ENCODE measurements around the gene EGFLAM. TPM values are rescaled to one million over a fixed set of nuclear protein-coding genes. Genes with fewer than 3 reads are reported as not detected.

Gene EGFLAM
- total and polyA plus RNA-seq, 9 of the 15 experiments (the other 6 are each of a cell fraction or from before 2014, with no cell fraction given): 0.09 to 2.5 (median 1.0) TPM

- no peak for TF ChIP-seq NCOA1 (IDR thresholded peaks at IDR 0.05; ENCODE audit: low read depth)
- no peak for TF ChIP-seq KLF13 (tag; IDR thresholded peaks at IDR 0.05; ENCODE audit: borderline replicate concordance, low read depth)
- no peak for TF ChIP-seq E2F5 (CRISPR knock-in tag; IDR thresholded peaks at IDR 0.05)
- TF ChIP-seq, protein P1, sequence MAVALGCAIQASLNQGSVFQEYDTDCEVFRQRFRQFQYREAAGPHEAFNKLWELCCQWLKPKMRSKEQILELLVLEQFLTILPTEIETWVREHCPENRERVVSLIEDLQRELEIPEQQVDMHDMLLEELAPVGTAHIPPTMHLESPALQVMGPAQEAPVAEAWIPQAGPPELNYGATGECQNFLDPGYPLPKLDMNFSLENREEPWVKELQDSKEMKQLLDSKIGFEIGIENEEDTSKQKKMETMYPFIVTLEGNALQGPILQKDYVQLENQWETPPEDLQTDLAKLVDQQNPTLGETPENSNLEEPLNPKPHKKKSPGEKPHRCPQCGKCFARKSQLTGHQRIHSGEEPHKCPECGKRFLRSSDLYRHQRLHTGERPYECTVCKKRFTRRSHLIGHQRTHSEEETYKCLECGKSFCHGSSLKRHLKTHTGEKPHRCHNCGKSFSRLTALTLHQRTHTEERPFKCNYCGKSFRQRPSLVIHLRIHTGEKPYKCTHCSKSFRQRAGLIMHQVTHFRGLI (CRISPR knock-in tag; IDR thresholded peaks at IDR 0.05): no peak
Measured at GRCh38 chr5:38240212-38240611, 18.1 kb upstream of the EGFLAM start (continued).

DNA sequence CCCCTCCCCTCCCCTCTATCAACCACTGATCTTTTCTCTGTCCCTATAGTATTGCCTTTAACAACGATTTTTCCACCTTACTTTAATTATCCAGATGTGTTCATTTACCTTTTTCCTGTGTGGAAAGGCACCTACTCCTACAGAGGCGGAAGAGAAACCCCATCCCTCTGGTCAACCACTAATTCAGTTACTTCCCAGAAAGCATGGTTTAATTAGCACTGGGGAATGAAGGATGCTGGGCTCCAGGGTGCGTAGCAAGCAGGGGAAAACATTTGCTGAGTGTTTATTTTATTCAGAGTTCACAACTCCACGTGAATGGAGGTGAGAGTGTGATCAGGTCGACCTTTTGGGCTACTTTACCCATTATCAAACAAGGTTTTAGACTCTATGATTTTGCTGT lies 16.7 kb upstream of the EGFLAM start:
- Histone ChIP-seq H2AFZ (ENCODE audit: low read depth, low read length) (no peak overlapping the region), H3K27ac (ENCODE audit: extremely low read depth, low read depth, low read length) (no peak overlapping the region), H4K20me1 (replicated peaks; ENCODE audit: control insufficient read depth, insufficient read depth, low read length) (no peaks in the 10 kb centered on the region), H3K79me2 (ENCODE audit: control insufficient read depth, insufficient read depth, low read length) (no peaks in the 10 kb centered on the region), H3K9me1 (ENCODE audit: control insufficient read depth, insufficient read depth, low read length) (no peaks in the 10 kb centered on the region), H3K27me3 (ENCODE audit: control insufficient read depth in 2 of 2, insufficient read depth in 2 of 2, low read length in 2 of 2) (peaks cover 12 to 13% of the 10 kb centered on the region in 2 experiments; a peak in 4 of 5 replicates), H3K4me2 (ENCODE audit: insufficient read depth, low read length) (no peak overlapping the region), H3K9ac (ENCODE audit: insufficient read depth in 1 of 2, low read depth in 2 of 2, low read length in 2 of 2) (no peak overlapping the region), H3K4me1 (replicated peaks in 1 of 2; ENCODE audit: control insufficient read depth in 2 of 2, insufficient read depth in 2 of 2, low read length in 2 of 2) (no peaks in the 10 kb centered on the region), H3K36me3 (ENCODE audit: control insufficient read depth, insufficient read depth, low read length) (no peaks in the 10 kb centered on the region), H3K9me3 (replicated peaks; ENCODE audit: control insufficient read depth, insufficient read depth, low read depth, low read length) (no peaks in the 10 kb centered on the region), H3K4me3 (no peak overlapping the region)
- FAIRE-seq (no peak), ATAC-seq (no peak), DNase-seq (ENCODE audit: extremely low read depth in 1 of 4, low spot score in 3 of 4) (no peak)
- WGBS (ENCODE audit: insufficient coverage, low coverage, missing lambda C conversion rate): under 1% methylated on average over 5 of the region's 5 CpGs
- BruUV-seq (replicated peaks): no TSS peak
- ChIA-PET CTCF (ENCODE audit: low intra/inter-chr PET ratio) (interaction anchor here (0.6 kb wide), 1 partner anchor 10 kb away, joined by 6 read pairs; no protein-coding TSS in a partner anchor), POLR2A (no interaction called here)
- in situ Hi-C loops (cut with MboI): no loop called here
- intact Hi-C loops (cut with micrococcal nuclease): no loop called here
- TF ChIP-seq XRCC5 (IDR thresholded peaks at IDR 0.05; ENCODE audit: low read depth, low read length): no peak
- TF ChIP-seq ZBTB9 (CRISPR knock-in tag; IDR thresholded peaks at IDR 0.05): no peak
- no peak for TF ChIP-seq THRA (IDR thresholded peaks at IDR 0.05)
- TF ChIP-seq ZFP36 (IDR thresholded peaks at IDR 0.05; ENCODE audit: low read depth, low read length, partially characterized antibody): no peak
- TF ChIP-seq MEF2A (IDR thresholded peaks at IDR 0.05; ENCODE audit: control insufficient read depth, low read depth, low read length): no peak
- TF ChIP-seq SMARCE1 (IDR thresholded peaks at IDR 0.05): no peak
- TF ChIP-seq BHLHE40 (IDR thresholded peaks at IDR 0.05; ENCODE audit: low read length): no peak
- TF ChIP-seq ZNF146 (CRISPR knock-in tag; IDR thresholded peaks at IDR 0.05; ENCODE audit: unreplicated experiment): no peak
- TF ChIP-seq, protein P2, sequence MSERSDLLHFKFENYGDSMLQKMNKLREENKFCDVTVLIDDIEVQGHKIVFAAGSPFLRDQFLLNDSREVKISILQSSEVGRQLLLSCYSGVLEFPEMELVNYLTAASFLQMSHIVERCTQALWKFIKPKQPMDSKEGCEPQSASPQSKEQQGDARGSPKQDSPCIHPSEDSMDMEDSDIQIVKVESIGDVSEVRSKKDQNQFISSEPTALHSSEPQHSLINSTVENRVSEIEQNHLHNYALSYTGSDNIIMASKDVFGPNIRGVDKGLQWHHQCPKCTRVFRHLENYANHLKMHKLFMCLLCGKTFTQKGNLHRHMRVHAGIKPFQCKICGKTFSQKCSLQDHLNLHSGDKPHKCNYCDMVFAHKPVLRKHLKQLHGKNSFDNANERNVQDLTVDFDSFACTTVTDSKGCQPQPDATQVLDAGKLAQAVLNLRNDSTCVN (CRISPR knock-in tag; IDR thresholded peaks at IDR 0.05): no peak
- no peak for TF ChIP-seq ZNF431 (CRISPR knock-in tag; IDR thresholded peaks at IDR 0.05)
- no peak for TF ChIP-seq TEAD4 (IDR thresholded peaks at IDR 0.05; ENCODE audit: low read length)
- TF ChIP-seq TEAD4 (CRISPR knock-in tag; IDR thresholded peaks at IDR 0.05; ENCODE audit: borderline replicate concordance): no peak

Data from K562 (cell line).